HepG2 (cell line): ENCODE measurements around the gene NOA1.

Experiments
- DMAP1 ChIP-seq: IDR thresholded peaks from 2 replicates; pipeline ENCODE4 v1.6.1; 2016
- FOXJ3 ChIP-seq: sonication (generic); formaldehyde crosslinking; IDR thresholded peaks from 2 replicates; pipeline ENCODE4 v1.4.0; 2020; ENCODE audit warnings: missing genetic modification reagents, mild to moderate bottlenecking, borderline replicate concordance
- FOXM1 ChIP-seq: sonication (generic); formaldehyde crosslinking; IDR thresholded peaks from 2 replicates; pipeline ENCODE4 v1.5.0; 2020; ENCODE audit warnings: missing genetic modification reagents
- GABPA ChIP-seq, 2 experiments: IDR thresholded peaks; 2 replicates each; pipeline ENCODE4 v1.6.1; 2011 to 2016; ENCODE audit warnings: low read depth in 2 of 2, low read length in 1 of 2, missing biosample characterization in 1 of 2, missing genetic modification characterization in 1 of 2
- KDM5A ChIP-seq: fragments of 200-600 bp; sonication (generic); IDR thresholded peaks from 2 replicates; pipeline ENCODE4 v1.7.0; 2018; ENCODE audit warnings: antibody characterized with exemption, mild to moderate bottlenecking, low read length, borderline replicate concordance
- MAFK ChIP-seq, 2 experiments: IDR thresholded peaks in 1 of 2; conservative IDR thresholded peaks in 1 of 2; 2 replicates each; pipeline ENCODE4 v1.6.1; 2011; ENCODE audit warnings: improper control_type of control experiment in 2 of 2, low read length in 2 of 2
- NR2F6 ChIP-seq, 2 experiments: IDR thresholded peaks; 2 replicates each; pipeline ENCODE4 v1.6.1; 2016; ENCODE audit warnings: antibody characterized with exemption in 1 of 2, mild to moderate bottlenecking in 1 of 2
- PAF1 ChIP-seq: IDR thresholded peaks from 2 replicates; pipeline ENCODE4 v1.6.1; 2016; ENCODE audit warnings: missing genetic modification reagents, missing compliant biosample characterization
- PCBP1 ChIP-seq: fragments of 200-400 bp; formaldehyde crosslinking; IDR thresholded peaks from 2 replicates; pipeline ENCODE4 v1.6.1; 2017; ENCODE audit warnings: mild to moderate bottlenecking, low read depth, low read length, borderline replicate concordance
- RBFOX2 ChIP-seq: fragments of 200-400 bp; formaldehyde crosslinking; IDR thresholded peaks from 2 replicates; pipeline ENCODE4 v1.6.1; 2017; ENCODE audit warnings: low read depth, mild to moderate bottlenecking, low read length
- ZNF274 ChIP-seq: sonication (generic); formaldehyde crosslinking; IDR thresholded peaks from 2 replicates; pipeline ENCODE4 v1.5.1; 2020; ENCODE audit warnings: mild to moderate bottlenecking, missing genetic modification reagents
- ZNF614 ChIP-seq: IDR thresholded peaks from 2 replicates; pipeline ENCODE4 v1.6.1; 2018; ENCODE audit warnings: missing biosample characterization, missing genetic modification reagents, inconsistent platforms, borderline replicate concordance
- TF ChIP-seq, protein P1 (sequence below): sonication (generic); formaldehyde crosslinking; IDR thresholded peaks from 2 replicates; pipeline ENCODE4 v1.8.0; 2022; ENCODE audit warnings: low read depth, missing genetic modification reagents
- TF ChIP-seq, protein P2 (sequence below): sonication (generic); formaldehyde crosslinking; IDR thresholded peaks from 2 replicates; pipeline ENCODE4 v1.5.0; 2020; ENCODE audit warnings: mild to moderate bottlenecking, missing genetic modification reagents, moderate library complexity

DNA sequence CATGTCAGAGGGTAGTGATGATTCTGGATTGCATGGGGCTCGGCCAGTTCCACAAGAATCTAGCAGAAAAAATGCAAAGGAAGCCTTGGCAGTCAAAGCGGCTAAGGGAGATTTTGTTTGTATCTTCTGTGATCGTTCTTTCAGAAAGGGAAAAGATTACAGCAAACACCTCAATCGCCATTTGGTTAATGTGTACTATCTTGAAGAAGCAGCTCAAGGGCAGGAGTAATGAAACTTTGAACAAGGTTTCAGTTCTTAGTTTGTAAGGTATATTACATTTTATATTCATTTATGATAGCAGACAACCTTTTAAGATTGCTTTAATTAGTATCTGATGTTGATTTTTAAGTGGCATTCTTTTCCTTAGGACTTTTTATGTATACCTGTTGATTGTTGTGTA, 45.5 kb downstream of the NOA1 start:
- TF ChIP-seq ZNF614 (CRISPR knock-in tag) = no peak
- no peak for TF ChIP-seq MAFK (conservative IDR thresholded peaks at IDR 0.05 in 1 of 2, IDR thresholded peaks at IDR 0.05 in 1 of 2; ENCODE audit: low read length in 2 of 2)
- no peak for TF ChIP-seq ZNF274 (CRISPR knock-in tag)
- TF ChIP-seq DMAP1 (CRISPR knock-in tag) = no peak
- TF ChIP-seq NR2F6 (IDR thresholded peaks at IDR 0.05) = no peak
- no peak for TF ChIP-seq NR2F6 (CRISPR knock-in tag; IDR thresholded peaks at IDR 0.05)
- TF ChIP-seq KDM5A = no peak
- no peak for TF ChIP-seq RBFOX2
- no peak for TF ChIP-seq PCBP1
- TF ChIP-seq, protein P1, sequence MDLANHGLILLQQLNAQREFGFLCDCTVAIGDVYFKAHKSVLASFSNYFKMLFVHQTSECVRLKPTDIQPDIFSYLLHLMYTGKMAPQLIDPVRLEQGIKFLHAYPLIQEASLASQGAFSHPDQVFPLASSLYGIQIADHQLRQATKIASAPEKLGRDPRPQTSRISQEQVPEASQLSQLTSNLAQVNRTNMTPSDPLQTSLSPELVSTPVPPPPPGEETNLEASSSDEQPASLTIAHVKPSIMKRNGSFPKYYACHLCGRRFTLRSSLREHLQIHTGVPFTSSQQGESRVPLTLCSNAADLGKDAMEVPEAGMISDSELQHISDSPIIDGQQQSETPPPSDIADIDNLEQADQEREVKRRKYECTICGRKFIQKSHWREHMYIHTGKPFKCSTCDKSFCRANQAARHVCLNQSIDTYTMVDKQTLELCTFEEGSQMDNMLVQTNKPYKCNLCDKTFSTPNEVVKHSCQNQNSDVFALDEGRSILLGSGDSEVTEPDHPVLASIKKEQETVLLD (CRISPR knock-in tag) = no peak
- TF ChIP-seq PAF1 = no peak
- TF ChIP-seq GABPA (IDR thresholded peaks at IDR 0.05; ENCODE audit: low read depth, low read length) = no peak
- TF ChIP-seq GABPA (CRISPR knock-in tag; IDR thresholded peaks at IDR 0.05; ENCODE audit: low read depth) = no peak
- TF ChIP-seq, protein P2, sequence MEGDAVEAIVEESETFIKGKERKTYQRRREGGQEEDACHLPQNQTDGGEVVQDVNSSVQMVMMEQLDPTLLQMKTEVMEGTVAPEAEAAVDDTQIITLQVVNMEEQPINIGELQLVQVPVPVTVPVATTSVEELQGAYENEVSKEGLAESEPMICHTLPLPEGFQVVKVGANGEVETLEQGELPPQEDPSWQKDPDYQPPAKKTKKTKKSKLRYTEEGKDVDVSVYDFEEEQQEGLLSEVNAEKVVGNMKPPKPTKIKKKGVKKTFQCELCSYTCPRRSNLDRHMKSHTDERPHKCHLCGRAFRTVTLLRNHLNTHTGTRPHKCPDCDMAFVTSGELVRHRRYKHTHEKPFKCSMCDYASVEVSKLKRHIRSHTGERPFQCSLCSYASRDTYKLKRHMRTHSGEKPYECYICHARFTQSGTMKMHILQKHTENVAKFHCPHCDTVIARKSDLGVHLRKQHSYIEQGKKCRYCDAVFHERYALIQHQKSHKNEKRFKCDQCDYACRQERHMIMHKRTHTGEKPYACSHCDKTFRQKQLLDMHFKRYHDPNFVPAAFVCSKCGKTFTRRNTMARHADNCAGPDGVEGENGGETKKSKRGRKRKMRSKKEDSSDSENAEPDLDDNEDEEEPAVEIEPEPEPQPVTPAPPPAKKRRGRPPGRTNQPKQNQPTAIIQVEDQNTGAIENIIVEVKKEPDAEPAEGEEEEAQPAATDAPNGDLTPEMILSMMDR (CRISPR knock-in tag) = no peak
- TF ChIP-seq FOXM1 (CRISPR knock-in tag) = no peak
- no peak for TF ChIP-seq FOXJ3
